Astrocyte (in vitro differentiated cells and primary cell): Measurements from ENCODE around the gene MAFB. TPM values are rescaled to one million over a fixed set of nuclear protein-coding genes. Genes with fewer than 3 reads are reported as not detected.

ENCODE experiments used
- DNase-seq: peaks from one replicate; pipeline ENCODE4 v3.0.0-alpha.2; 2010; ENCODE audit warnings: low read depth
- FAIRE-seq: peaks from 2 replicates; lab custom pipeline; 2011; peaks lifted over from hg19 to GRCh38; lab: Jason Lieb, UNC
- H2AFZ ChIP-seq: 2 replicates; pipeline ENCODE4 v1.6.0; 2012; ENCODE audit warnings: low read depth, low read length, inconsistent platforms
- H3K27ac ChIP-seq: 2 replicates; pipeline ENCODE4 v1.5.1; 2011; ENCODE audit warnings: low read depth, low read length, inconsistent platforms
- H3K27me3 ChIP-seq: 2 replicates; pipeline ENCODE4 v1.6.0; 2011; ENCODE audit warnings: low read length, inconsistent platforms; ENCODE audit not compliant: insufficient read depth
- H3K36me3 ChIP-seq: 2 replicates; pipeline ENCODE4 v1.5.1; 2011; ENCODE audit warnings: low read length, inconsistent platforms; ENCODE audit not compliant: insufficient read depth
- H3K4me1 ChIP-seq: 2 replicates; pipeline ENCODE4 v1.5.1; 2011; ENCODE audit warnings: low read length, inconsistent platforms; ENCODE audit not compliant: insufficient read depth
- H3K4me2 ChIP-seq: 2 replicates; pipeline ENCODE4 v1.6.0; 2012; ENCODE audit warnings: low read length, inconsistent platforms
- H3K4me3 ChIP-seq: 2 replicates; pipeline ENCODE4 v1.5.1; 2011; ENCODE audit warnings: low read depth, mild to moderate bottlenecking, low read length, inconsistent platforms; ENCODE audit not compliant: insufficient read depth
- H3K79me2 ChIP-seq: 2 replicates; pipeline ENCODE4 v1.6.0; 2012; ENCODE audit warnings: mild to moderate bottlenecking, low read length, inconsistent platforms; ENCODE audit not compliant: insufficient read depth
- H3K9ac ChIP-seq: 2 replicates; pipeline ENCODE4 v1.6.0; 2012; ENCODE audit warnings: mild to moderate bottlenecking, low read length, inconsistent platforms
- H3K9me3 ChIP-seq: 2 replicates; pipeline ENCODE4 v1.5.1; 2012; ENCODE audit warnings: low read depth, mild to moderate bottlenecking, low read length, inconsistent platforms; ENCODE audit not compliant: insufficient read depth
- H4K20me1 ChIP-seq: 2 replicates; pipeline ENCODE4 v1.6.0; 2012; ENCODE audit warnings: low read length, inconsistent platforms; ENCODE audit not compliant: insufficient read depth
- H3K27ac Mint-ChIP-seq: one replicate; pipeline ENCODE4 v1.8.0; 2021; ENCODE audit warnings: mild to moderate bottlenecking, mixed read lengths; ENCODE audit not compliant: unreplicated experiment
- H3K27me3 Mint-ChIP-seq: one replicate; pipeline ENCODE4 v1.8.0; 2021; ENCODE audit warnings: low read depth, mixed read lengths; ENCODE audit not compliant: unreplicated experiment
- H3K36me3 Mint-ChIP-seq: one replicate; pipeline ENCODE4 v1.8.0; 2021; ENCODE audit warnings: low read depth, mixed read lengths; ENCODE audit not compliant: unreplicated experiment
- H3K4me1 Mint-ChIP-seq: one replicate; pipeline ENCODE4 v1.8.0; 2021; ENCODE audit warnings: low read depth, mixed read lengths; ENCODE audit not compliant: unreplicated experiment
- H3K4me3 Mint-ChIP-seq: one replicate; pipeline ENCODE4 v1.8.0; 2021; ENCODE audit warnings: mild to moderate bottlenecking, moderate library complexity, mixed read lengths; ENCODE audit not compliant: unreplicated experiment
- H3K9me3 Mint-ChIP-seq: one replicate; pipeline ENCODE4 v1.8.0; 2021; ENCODE audit warnings: mild to moderate bottlenecking, mixed read lengths; ENCODE audit not compliant: unreplicated experiment
- EZH2 ChIP-seq: IDR thresholded peaks from 2 replicates; pipeline ENCODE4 v1.6.1; 2012; ENCODE audit warnings: mild to moderate bottlenecking, low read length, inconsistent platforms; ENCODE audit not compliant: insufficient read depth
- total RNA-seq: library from RNA; stranded (reverse); gene quantifications from 2 replicates; pipeline ENCODE4 v1.2.1, GENCODE V29; 2021
- TF ChIP-seq, protein P1 (sequence below): IDR thresholded peaks from 2 replicates; pipeline ENCODE4 v1.5.1; 2011; ENCODE audit warnings: low read depth, mild to moderate bottlenecking, inconsistent platforms, low read length, moderate library complexity; ENCODE audit not compliant: insufficient read depth

The MAFB gene
- total RNA-seq, 1 donor from 2014 or later = 2.9 TPM

DNA sequence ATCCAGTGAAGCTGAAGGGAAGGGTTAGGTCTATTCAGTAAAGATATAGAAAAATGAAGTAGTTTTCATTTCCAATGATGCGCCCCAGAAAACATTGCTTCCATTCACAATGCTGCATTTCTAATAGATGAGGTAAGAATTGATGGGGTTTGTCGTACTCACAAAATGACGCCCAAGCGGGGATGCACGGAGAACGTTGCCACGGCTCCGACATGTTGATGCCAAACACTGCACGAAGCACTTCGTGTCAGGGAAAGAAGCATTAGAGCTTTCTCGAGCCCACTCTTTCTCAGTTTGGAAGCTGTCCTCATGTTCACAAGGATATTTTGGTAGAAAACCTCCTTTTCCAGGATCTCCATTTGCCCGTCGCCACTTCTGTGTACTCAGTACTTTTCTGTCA lies 21.6 kb upstream of the MAFB start:
- Histone ChIP-seq H2AFZ (no peak overlapping the region), H3K27ac (no peak overlapping the region), H3K79me2 (no peaks in the 10 kb centered on the region), H4K20me1 (no peaks in the 10 kb centered on the region), H3K9me3 (no peaks in the 10 kb centered on the region), H3K36me3 (no peaks in the 10 kb centered on the region), H3K9ac (no peak overlapping the region), H3K4me2 (no peak overlapping the region), H3K27me3 (peaks cover 25% of the 10 kb centered on the region), H3K4me1 (no peaks in the 10 kb centered on the region), H3K4me3 (no peak overlapping the region)
- DNase-seq (no peak), FAIRE-seq (no peak)
- peaks cover 3% of the 10 kb centered on the region for H3K4me1 Mint-ChIP-seq
- peaks cover 37% of the 10 kb centered on the region for H3K27me3 Mint-ChIP-seq
- H3K27ac Mint-ChIP-seq = no peak overlapping the region
- H3K36me3 Mint-ChIP-seq = no peaks in the 10 kb centered on the region
- H3K4me3 Mint-ChIP-seq = no peak overlapping the region
- TF ChIP-seq, protein P1, sequence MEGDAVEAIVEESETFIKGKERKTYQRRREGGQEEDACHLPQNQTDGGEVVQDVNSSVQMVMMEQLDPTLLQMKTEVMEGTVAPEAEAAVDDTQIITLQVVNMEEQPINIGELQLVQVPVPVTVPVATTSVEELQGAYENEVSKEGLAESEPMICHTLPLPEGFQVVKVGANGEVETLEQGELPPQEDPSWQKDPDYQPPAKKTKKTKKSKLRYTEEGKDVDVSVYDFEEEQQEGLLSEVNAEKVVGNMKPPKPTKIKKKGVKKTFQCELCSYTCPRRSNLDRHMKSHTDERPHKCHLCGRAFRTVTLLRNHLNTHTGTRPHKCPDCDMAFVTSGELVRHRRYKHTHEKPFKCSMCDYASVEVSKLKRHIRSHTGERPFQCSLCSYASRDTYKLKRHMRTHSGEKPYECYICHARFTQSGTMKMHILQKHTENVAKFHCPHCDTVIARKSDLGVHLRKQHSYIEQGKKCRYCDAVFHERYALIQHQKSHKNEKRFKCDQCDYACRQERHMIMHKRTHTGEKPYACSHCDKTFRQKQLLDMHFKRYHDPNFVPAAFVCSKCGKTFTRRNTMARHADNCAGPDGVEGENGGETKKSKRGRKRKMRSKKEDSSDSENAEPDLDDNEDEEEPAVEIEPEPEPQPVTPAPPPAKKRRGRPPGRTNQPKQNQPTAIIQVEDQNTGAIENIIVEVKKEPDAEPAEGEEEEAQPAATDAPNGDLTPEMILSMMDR = no peak
- no peak for TF ChIP-seq EZH2
- H3K9me3 Mint-ChIP-seq = no peaks in the 10 kb centered on the region

DNA sequence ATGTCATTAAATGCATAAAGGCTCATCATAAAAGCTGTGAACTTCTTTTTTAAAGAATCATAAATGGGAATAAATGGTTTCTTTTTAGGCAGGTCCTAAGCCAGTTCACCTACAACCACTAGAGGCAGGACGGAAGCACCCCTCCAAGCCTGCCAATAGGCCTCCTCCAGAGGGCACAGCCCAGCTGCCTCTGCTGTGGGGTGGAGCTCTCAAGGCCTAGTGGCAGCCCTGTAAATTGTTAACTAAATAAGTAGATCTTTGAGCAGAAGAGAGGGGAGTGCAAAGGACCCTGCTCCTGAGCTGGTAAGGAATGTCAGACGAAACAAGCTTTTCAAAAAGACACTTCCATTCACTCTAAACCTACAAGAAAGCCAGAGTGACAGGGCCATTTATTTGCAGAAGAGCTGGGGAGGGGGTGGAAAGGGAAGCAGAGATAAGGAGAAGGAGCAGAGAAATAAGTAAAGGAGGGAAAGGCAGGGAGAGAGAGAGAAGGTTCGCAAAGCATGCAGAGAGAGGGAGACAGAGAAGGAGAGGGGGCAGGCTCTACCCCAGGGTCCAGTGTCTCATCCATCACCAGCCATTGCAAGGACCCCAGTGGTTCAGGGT lies 18.0 kb upstream of the MAFB start:
- no peak overlapping the region for H3K27ac Mint-ChIP-seq
- Histone ChIP-seq H3K27ac (no peak overlapping the region), H3K9ac (no peak overlapping the region), H3K27me3 (peaks cover 31% of the 10 kb centered on the region), H2AFZ (no peak overlapping the region), H4K20me1 (no peaks in the 10 kb centered on the region), H3K9me3 (no peaks in the 10 kb centered on the region), H3K4me1 (no peaks in the 10 kb centered on the region), H3K79me2 (no peaks in the 10 kb centered on the region), H3K36me3 (no peaks in the 10 kb centered on the region), H3K4me2 (no peak overlapping the region), H3K4me3 (no peak overlapping the region)
- H3K27me3 Mint-ChIP-seq = peaks cover 25% of the 10 kb centered on the region
- H3K9me3 Mint-ChIP-seq = no peaks in the 10 kb centered on the region
- H3K4me3 Mint-ChIP-seq = no peak overlapping the region
- TF ChIP-seq, protein P1 = no peak
- no peak for TF ChIP-seq EZH2
- no peaks in the 10 kb centered on the region for H3K36me3 Mint-ChIP-seq
- H3K4me1 Mint-ChIP-seq = peaks cover 3% of the 10 kb centered on the region
- DNase-seq = no peak
- FAIRE-seq = no peak

DNA sequence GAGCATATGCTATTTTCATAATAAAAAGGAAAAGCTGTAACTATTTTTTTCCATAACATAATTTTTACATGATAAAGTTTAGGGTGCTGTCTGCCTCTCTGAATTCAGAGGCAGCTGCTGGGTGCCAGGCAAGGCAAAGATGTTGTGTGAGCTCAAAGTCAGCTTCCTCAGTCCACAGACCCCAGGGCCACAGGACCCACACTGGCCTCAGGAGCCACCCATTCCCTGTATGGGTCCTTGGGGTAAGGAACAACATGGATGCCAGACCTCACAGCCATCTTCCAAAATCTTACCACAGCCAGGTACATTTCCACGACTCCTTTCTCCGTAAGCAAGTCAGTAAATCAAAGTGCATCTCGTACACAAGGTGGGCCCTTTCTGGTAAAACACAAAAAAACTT lies 16.4 kb upstream of the MAFB start:
- FAIRE-seq (no peak), DNase-seq (no peak)
- Histone ChIP-seq H3K36me3 (no peaks in the 10 kb centered on the region), H3K27ac (no peak overlapping the region), H4K20me1 (no peaks in the 10 kb centered on the region), H3K4me1 (no peaks in the 10 kb centered on the region), H2AFZ (no peak overlapping the region), H3K4me2 (no peak overlapping the region), H3K79me2 (no peaks in the 10 kb centered on the region), H3K9ac (no peak overlapping the region), H3K4me3 (no peak overlapping the region), H3K9me3 (no peaks in the 10 kb centered on the region), H3K27me3 (peaks cover 19% of the 10 kb centered on the region)
- Mint-ChIP-seq H3K4me1 (peaks cover 3% of the 10 kb centered on the region), H3K36me3 (no peaks in the 10 kb centered on the region), H3K4me3 (no peak overlapping the region), H3K9me3 (no peaks in the 10 kb centered on the region), H3K27me3 (peaks cover 29% of the 10 kb centered on the region), H3K27ac (no peak overlapping the region)
- TF ChIP-seq, protein P1 = no peak
- TF ChIP-seq EZH2 = no peak
